Pancreas (tissue), 10 donors: ENCODE results near the gene CD58. TPM values are rescaled to one million over a fixed set of nuclear protein-coding genes. Genes with fewer than 3 reads are reported as not detected.
A peak's percentile ranks its signal among the peaks of the same experiment; 100 is the strongest.

Experiments
- ATAC-seq, 4 donors: fragments of 200-7000 bp; cut with Tn5 transposase; one replicate each; pipeline versions ENCODE4 v1.8.0 to v1.9.1; 2020; ENCODE audit warnings: mild to moderate bottlenecking in 4 of 4, moderate library complexity in 4 of 4
- DNase-seq, 6 donors: peaks; one replicate each; pipeline ENCODE4 v3.0.0-alpha.2; 2020
- FAIRE-seq: peaks from 2 replicates; lab custom pipeline; 2012; peaks lifted over from hg19 to GRCh38; lab: Jason Lieb, UNC
- H3K27ac ChIP-seq, 4 donors: fragments of 200-600 bp; sonication (generic); 1 replicate in 3 of 4; 2 replicates in 1 of 4; pipeline versions ENCODE4 v1.5.0 to v1.8.0; 2020
- H3K27me3 ChIP-seq, 4 donors: fragments of 200-600 bp; one replicate each; pipeline ENCODE4 v1.8.0; 2021
- H3K36me3 ChIP-seq, 3 donors: fragments of 200-600 bp; sonication (generic) in 1 of 3; one replicate each; pipeline versions ENCODE4 v1.5.0 to v1.8.0; 2020 to 2021
- H3K4me1 ChIP-seq, 3 donors: fragments of 200-600 bp; one replicate each; pipeline ENCODE4 v1.8.0; 2021
- H3K4me3 ChIP-seq, 4 donors: fragments of 200-600 bp; sonication (generic) in 2 of 4; one replicate each; pipeline versions ENCODE4 v1.5.0 to v1.8.0; 2020 to 2021
- H3K9me3 ChIP-seq, 4 donors: fragments of 200-600 bp; one replicate each; pipeline ENCODE4 v1.8.0; 2021
- WGBS, 2 donors: extraction: QIAGEN DNeasy Blood & Tissue Kit; methylation state at CpG; one replicate each; pipeline ENCODE4 v1.1.7; 2013; 5-methylcytosine and 5-hydroxymethylcytosine counted together
- intact Hi-C, 3 donors: fragments of 100-400 bp; cut with DNase I; formaldehyde crosslinking; loops; one replicate each; pipeline versions ENCODE4 v1.11.1 to v1.14.2; 2022
- polyA plus RNA-seq, 2 donors: library from polyadenylated mRNA; stranded (reverse); fragments of 200-250 nt; gene quantifications; one replicate each; pipeline ENCODE4 v1.2.3, GENCODE V29; 2013
- total RNA-seq, 6 donors: library from RNA; stranded (reverse); fragmentation: NEBNext Ultra II Directional in 4 of 6; extraction: Animal tissue kit (Norgen Biotek cat#: 25700) in 4 of 6; gene quantifications; one replicate each; pipeline versions ENCODE4 v1.2.1 to v1.2.4, GENCODE V29; 2021 to 2023
- TF ChIP-seq, protein P1 (sequence below), 4 donors: fragments of 200-600 bp; sonication (generic) in 3 of 4; IDR thresholded peaks; one replicate each; pipeline versions ENCODE4 v1.5.0 to v1.8.0; 2021; ENCODE audit warnings: antibody characterized with exemption in 4 of 4
- donor health status: healthy with polysubstance abuse.
- donor health status: DM: no; HTN: no; CAD: no; lungs with moderate emphysema.
- donor health status: DM: no; HTN: no; CAD: no.
- donor health status: control.
- donor health status: control.
- donor health status: Bipolar disorder and iron deficiency.
- donor health status: DM: yes; HTN: yes; CAD: no.
- donor health status: DM: no; HTN: no; CAD: no.
- donor health status: DM: no; HTN: no; CAD: no.
- donor health status: DM: yes; HTN: yes; CAD: no.

The CD58 gene
- total and polyA plus RNA-seq, 8 donors = 1.7 to 9.1 (median 4.0) TPM

DNA sequence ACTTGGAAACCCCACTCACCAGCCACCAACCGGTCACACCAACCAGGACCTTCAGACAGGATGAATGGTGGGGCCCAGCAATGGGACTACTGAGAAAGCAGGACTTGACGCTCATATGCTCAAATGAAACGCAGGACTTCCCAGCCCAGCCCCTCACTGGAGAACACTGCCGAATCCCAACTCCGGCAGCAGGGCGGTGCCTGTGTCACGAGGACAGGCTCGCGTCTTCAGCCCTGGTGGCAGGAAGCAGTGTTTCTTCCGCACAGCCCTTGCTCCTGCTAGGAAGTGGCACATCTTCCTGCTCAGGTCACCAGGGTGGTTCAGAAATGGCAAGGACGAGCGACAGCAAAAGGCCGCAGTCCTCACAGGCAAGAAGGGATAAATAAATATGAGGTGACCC, 38.9 kb downstream of the CD58 start:
- no peak overlapping the region for H3K27ac ChIP-seq
- DNase-seq = no peak
- H3K4me1 ChIP-seq = no peaks in the 10 kb centered on the region
- TF ChIP-seq, protein P1, sequence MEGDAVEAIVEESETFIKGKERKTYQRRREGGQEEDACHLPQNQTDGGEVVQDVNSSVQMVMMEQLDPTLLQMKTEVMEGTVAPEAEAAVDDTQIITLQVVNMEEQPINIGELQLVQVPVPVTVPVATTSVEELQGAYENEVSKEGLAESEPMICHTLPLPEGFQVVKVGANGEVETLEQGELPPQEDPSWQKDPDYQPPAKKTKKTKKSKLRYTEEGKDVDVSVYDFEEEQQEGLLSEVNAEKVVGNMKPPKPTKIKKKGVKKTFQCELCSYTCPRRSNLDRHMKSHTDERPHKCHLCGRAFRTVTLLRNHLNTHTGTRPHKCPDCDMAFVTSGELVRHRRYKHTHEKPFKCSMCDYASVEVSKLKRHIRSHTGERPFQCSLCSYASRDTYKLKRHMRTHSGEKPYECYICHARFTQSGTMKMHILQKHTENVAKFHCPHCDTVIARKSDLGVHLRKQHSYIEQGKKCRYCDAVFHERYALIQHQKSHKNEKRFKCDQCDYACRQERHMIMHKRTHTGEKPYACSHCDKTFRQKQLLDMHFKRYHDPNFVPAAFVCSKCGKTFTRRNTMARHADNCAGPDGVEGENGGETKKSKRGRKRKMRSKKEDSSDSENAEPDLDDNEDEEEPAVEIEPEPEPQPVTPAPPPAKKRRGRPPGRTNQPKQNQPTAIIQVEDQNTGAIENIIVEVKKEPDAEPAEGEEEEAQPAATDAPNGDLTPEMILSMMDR (IDR thresholded peaks at IDR 0.05) = no peak
- intact Hi-C loops = no loop called here
- FAIRE-seq = no peak
- H3K36me3 ChIP-seq = no peaks in the 10 kb centered on the region
- no peaks in the 10 kb centered on the region for H3K9me3 ChIP-seq
- no peaks in the 10 kb centered on the region for H3K27me3 ChIP-seq
- no peak for ATAC-seq
- WGBS, 2 donors = 93 to 96% methylated on average over 13 of the region's 13 CpGs
- no peak overlapping the region for H3K4me3 ChIP-seq

DNA sequence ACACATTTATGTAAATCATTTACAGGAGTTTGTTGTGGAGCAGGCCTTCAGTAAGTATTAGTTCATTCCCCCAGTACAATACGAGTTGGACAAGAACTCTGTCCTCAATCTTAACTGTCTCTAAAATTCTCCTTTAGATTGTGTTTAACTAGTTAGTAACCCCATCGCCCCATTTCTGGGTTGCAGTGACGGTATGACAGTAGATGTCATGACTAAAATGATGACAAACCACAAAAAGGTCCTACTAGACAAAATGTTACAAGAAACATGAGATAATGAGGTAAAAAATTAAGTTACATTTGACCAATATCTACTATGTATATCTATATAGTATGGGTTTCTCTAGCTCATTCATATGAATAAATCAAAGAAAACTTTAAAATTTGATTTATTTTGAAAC, 41.1 kb downstream of the CD58 start:
- peak in 1 of 4 donors; percentile 32 for ATAC-seq
- Histone ChIP-seq H3K9me3 (no peaks in the 10 kb centered on the region), H3K27ac (no peak overlapping the region), H3K36me3 (no peaks in the 10 kb centered on the region), H3K4me1 (no peaks in the 10 kb centered on the region), H3K27me3 (no peaks in the 10 kb centered on the region), H3K4me3 (no peak overlapping the region)
- TF ChIP-seq, protein P1 (IDR thresholded peaks at IDR 0.05) = no peak
- DNase-seq = no peak
- intact Hi-C loops = no loop called here
- FAIRE-seq = no peak
- WGBS, 2 donors = 70 to 78% methylated on average over 3 of the region's 3 CpGs

DNA sequence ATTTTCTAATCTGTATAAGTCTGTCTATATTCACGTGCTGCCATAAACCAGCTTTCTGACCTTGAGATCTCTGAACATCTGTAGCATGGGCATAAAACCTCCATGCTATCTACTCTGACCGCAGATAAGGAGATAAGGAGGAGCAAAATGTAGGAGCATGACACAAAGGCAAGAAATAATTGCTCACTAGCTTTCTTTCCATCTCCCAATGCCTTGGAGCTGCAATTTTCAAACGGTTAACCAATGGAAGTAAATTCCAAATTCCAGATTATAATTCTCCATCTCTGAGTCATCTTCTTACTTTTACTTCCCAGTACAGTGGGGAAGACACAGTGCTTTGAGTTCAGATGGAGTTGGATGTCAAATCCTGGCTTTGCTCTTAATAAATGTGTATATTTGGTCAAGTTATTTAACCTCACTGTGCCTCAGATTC, 41.6 kb downstream of the CD58 start:
- FAIRE-seq (no peak), DNase-seq (no peak), ATAC-seq (no peak)
- intact Hi-C loops = no loop called here
- H3K36me3 ChIP-seq = no peaks in the 10 kb centered on the region
- TF ChIP-seq, protein P1 (IDR thresholded peaks at IDR 0.05) = no peak
- no peak overlapping the region for H3K4me3 ChIP-seq
- H3K27ac ChIP-seq = no peak overlapping the region
- no peaks in the 10 kb centered on the region for H3K9me3 ChIP-seq
- WGBS, 2 donors = 40 to 42% methylated on average over 3 of the region's 3 CpGs
- H3K27me3 ChIP-seq = no peaks in the 10 kb centered on the region
- H3K4me1 ChIP-seq = no peaks in the 10 kb centered on the region

DNA sequence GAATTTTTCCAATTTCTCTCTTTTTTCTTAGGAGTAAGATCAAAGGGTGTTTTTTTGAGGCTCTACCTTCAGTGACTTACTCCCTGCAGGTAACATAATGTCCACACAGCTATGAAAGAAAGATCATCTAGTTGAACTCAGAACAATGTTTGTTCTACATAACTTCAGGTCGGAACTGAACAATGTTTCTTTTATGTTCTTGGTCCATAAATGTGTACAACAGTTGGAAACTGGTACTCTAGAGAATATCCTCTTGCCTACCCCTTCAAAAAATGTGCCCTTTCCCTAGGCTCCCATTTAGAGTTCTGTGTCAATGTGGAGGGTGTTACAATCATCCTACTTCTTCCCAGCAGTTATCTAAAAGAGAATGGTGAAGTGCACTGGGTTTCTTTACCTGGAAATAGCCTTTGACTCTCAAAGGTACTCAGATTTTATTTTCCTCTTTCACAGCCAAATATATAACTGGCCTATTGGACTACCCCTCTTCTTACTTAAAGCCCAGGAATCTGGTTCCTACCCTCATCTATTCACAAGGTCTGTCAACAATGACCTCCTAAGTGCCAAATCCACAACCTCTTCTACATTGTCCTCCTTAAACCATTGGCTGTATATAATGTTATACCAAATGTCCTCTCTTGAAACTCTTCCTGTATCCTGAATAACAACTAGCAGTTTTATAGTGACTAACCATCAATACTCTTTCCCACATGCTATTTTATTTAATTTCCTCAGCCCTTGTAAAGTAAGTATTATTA, 42.3 kb downstream of the CD58 start:
- TF ChIP-seq, protein P1 (IDR thresholded peaks at IDR 0.05) = no peak
- H3K4me1 ChIP-seq = no peaks in the 10 kb centered on the region
- ATAC-seq = no peak

DNA sequence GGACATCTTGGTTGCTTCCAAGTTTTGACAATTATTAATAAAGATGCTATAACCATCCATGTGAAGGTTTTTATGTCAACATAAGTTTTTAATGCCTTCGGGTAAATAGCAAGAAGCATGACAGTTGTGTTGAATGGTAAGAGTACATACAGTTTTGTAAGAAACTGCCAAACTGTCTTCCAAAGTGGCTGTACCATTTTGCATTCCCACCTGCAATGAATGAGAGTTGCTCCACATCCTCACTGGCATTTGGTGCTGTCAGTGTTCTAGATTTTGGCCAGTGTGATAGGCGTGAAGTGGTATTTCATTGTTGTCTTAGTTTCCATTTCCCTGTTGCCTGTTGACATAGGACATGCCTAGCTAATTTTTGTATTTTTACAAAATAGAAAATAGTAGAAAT, 45.4 kb downstream of the CD58 start:
- intact Hi-C loops = no loop called here
- Histone ChIP-seq H3K4me3 (no peak overlapping the region), H3K27me3 (no peaks in the 10 kb centered on the region), H3K36me3 (no peaks in the 10 kb centered on the region), H3K27ac (no peak overlapping the region), H3K9me3 (no peaks in the 10 kb centered on the region), H3K4me1 (no peaks in the 10 kb centered on the region)
- DNase-seq (no peak), FAIRE-seq (no peak), ATAC-seq (no peak)
- 95 to 99% methylated on average over 2 of the region's 2 CpGs for WGBS, 2 donors
- TF ChIP-seq, protein P1 (IDR thresholded peaks at IDR 0.05) = no peak

More for the DNA sequence above, 42.3 kb downstream of the CD58 start:
- 90 to 93% methylated on average over 1 of the region's 1 CpG for WGBS, 2 donors
- DNase-seq (no peak), FAIRE-seq (no peak)
- Histone ChIP-seq H3K4me3 (no peak overlapping the region), H3K36me3 (no peaks in the 10 kb centered on the region), H3K9me3 (no peaks in the 10 kb centered on the region), H3K27me3 (no peaks in the 10 kb centered on the region), H3K27ac (no peak overlapping the region)
- intact Hi-C loops = no loop called here
